Measurements from ENCODE around the gene GNL1. TPM values are rescaled to one million over a fixed set of nuclear protein-coding genes. Genes with fewer than 3 reads are reported as not detected.
"Not testable (repeated sequence)": the region's sequence is repeated elsewhere in the genome, so short reads cannot be mapped to it uniquely, and the experiment has no call there.

The GNL1 gene
- total RNA-seq, 1 donor: 40.8 TPM

DNA sequence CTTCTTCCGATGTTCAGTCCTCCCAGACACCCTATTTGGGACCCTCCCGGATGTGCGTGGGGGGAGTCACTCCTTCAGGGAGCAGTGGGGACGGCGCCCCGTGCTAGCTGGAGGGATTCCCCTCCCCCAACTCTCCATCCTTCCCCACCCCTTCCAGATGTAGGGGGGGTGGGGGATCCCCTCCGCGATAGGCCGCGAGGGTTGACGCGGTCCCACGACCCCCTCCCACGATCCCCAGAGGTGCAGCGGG lies 548 bp downstream of the GNL1 start:
- Histone ChIP-seq H3K27me3 (ENCODE audit: insufficient read depth, low read length) (no peaks in the 10 kb centered on the region), H3K9me3 (ENCODE audit: low read depth, low read length) (no peaks in the 10 kb centered on the region), H3K4me3 (ENCODE audit: low read length) (peak overlapping the region; percentile 67), H3K4me1 (ENCODE audit: insufficient read depth, low read length) (peaks cover 24% of the 10 kb centered on the region)

DNA sequence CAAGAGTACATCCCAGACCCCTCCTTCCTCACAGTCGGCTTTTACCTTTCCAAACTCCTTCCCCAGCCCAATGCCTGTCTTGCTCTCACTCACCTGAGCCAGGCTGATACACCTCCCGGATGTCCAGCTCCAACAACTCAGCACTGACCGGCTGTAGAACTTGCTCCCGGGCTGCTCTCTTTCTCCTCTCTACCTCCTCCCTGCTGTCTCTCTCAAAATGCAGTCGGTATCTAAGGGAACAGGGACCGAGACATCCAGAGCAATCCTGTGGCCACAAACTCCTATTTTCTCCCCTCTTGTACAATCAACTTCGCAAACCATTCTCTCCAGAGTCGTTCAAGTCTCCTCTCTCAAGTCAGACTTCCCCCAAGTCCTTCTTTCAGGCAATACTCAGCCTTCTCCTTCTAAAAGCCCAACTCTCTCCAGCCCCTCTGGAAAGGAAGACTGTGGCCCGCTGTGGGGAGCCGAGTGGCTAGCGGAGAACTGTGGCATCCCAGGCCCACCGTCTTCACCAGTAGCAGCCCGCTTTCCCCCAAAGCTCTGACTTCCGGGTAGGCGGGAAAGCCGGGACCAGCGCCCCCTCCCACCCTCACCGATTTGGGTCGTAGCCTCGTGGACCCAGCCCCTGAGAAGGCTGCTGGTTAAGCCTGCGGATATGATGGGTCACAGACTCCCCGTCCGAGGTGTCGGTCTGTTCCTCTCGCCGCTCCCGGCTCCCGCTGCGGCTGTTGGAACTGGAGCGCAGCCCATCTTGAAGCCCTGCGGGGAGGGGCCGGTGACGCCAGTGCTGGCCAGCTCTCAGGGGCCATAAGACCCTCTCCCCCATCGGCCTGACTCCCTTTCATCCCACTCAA lies 1.1 kb downstream of the GNL1 start:
- Histone ChIP-seq H3K4me1 (ENCODE audit: insufficient read depth, low read length) (peaks cover 24% of the 10 kb centered on the region), H3K27me3 (ENCODE audit: insufficient read depth, low read length) (no peaks in the 10 kb centered on the region), H3K4me3 (ENCODE audit: low read length) (peak overlapping the region; percentile 67), H3K9me3 (ENCODE audit: low read depth, low read length) (no peaks in the 10 kb centered on the region)

DNA sequence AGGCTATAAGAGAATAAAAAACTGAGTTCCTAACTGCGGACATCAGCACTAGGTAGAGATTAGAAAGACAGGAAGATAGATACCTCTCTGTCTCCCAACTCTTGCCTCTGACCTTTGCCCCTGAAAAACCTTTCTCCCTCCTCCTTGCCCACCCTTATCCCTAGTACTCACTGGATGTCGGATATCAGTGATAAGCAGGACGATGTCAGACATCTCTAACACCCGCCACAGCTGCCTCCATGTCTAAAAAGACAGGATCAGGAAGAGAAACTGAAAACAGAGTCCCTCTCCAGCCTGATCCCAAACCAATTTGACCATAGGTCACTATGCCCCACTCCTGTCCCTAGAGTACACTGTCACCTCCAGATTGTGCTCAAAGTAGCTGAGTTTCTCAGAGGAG lies 1.9 kb downstream of the GNL1 start:
- no peaks in the 10 kb centered on the region for H3K27me3 ChIP-seq (ENCODE audit: insufficient read depth, low read length)
- H3K9me3 ChIP-seq (ENCODE audit: low read depth, low read length): no peaks in the 10 kb centered on the region
- peaks cover 24% of the 10 kb centered on the region for H3K4me1 ChIP-seq (ENCODE audit: insufficient read depth, low read length)
- no peak overlapping the region for H3K4me3 ChIP-seq (ENCODE audit: low read length)

DNA sequence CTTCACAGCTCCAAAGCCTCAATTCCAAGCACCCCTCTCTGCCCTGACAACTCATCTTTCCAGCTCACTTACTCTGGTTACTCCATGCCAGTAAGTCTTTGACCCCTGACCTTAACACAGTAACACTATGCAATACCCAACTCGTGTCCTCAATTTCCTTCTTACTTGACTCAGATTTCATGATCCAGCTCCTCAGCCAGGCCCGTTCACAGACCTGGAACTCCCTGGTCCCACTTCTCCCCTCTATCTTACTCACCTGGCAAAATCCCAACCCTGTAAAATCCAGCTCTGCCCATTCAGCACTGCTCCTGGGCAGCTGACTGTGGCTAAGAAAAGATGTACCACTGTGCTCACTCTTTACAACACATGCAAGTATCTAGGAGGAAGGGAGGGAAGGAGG lies 7.9 kb downstream of the GNL1 start:
- Histone ChIP-seq H3K27me3 (ENCODE audit: insufficient read depth, low read length) (no peaks in the 10 kb centered on the region), H3K4me3 (ENCODE audit: low read length) (no peak overlapping the region), H3K4me1 (ENCODE audit: insufficient read depth, low read length) (peaks cover 19% of the 10 kb centered on the region), H3K9me3 (ENCODE audit: low read depth, low read length) (no peaks in the 10 kb centered on the region)

DNA sequence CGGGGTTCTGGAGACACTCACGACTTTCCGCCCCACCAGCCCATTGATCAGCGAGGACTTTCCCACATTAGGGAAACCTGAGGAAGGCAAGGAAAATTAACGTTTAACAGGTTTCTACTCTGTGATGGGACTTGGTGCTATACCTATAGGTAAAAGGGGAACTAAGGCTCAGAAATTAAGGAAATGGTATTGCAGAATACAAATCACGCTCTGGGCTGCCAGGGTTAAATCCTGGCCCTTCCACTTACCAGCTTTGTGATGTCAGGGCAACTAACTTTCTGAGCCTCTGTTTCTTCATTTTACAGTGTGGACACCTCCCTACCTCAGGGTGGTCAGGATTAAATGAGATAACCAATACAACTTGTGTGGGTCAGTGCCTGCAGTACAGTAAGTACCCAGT lies 8.8 kb downstream of the GNL1 start:
- Histone ChIP-seq H3K4me1 (ENCODE audit: insufficient read depth, low read length) (peaks cover 27% of the 10 kb centered on the region), H3K27me3 (ENCODE audit: insufficient read depth, low read length) (no peaks in the 10 kb centered on the region), H3K4me3 (ENCODE audit: low read length) (no peak overlapping the region), H3K9me3 (ENCODE audit: low read depth, low read length) (no peaks in the 10 kb centered on the region)

DNA sequence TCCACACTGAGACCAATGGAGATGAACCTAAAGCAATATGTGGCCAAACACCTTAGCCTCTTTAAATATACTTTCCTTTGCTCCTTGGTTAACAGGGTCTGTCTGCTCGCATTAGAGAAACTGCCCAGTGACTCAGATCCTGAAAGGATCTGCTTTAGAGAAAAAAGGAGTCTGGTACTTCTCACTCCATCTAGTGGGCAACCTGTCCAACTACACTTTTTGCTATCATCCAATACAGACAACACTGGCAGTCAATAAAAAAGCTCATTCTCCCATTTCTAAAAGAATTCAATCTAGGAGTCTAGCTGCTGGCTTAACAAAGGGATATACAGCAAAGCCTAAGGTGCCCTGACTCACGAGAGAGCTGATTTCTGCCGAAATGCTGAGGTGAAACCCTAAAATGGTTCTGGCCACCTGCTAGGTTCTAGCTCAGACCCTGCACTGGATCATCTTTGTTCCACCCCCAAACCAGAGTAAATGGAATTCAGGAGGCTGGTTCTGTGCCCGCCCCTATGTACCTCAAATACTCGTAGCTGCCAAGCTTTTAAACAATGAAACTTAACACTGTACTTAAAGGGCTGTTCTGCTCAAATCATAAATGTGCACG lies 11.5 kb downstream of the GNL1 start:
- no peaks in the 10 kb centered on the region for H3K27me3 ChIP-seq (ENCODE audit: insufficient read depth, low read length)
- H3K4me1 ChIP-seq (ENCODE audit: insufficient read depth, low read length): peaks cover 36% of the 10 kb centered on the region
- H3K4me3 ChIP-seq (ENCODE audit: low read length): no peak overlapping the region
- no peaks in the 10 kb centered on the region for H3K9me3 ChIP-seq (ENCODE audit: low read depth, low read length)

DNA sequence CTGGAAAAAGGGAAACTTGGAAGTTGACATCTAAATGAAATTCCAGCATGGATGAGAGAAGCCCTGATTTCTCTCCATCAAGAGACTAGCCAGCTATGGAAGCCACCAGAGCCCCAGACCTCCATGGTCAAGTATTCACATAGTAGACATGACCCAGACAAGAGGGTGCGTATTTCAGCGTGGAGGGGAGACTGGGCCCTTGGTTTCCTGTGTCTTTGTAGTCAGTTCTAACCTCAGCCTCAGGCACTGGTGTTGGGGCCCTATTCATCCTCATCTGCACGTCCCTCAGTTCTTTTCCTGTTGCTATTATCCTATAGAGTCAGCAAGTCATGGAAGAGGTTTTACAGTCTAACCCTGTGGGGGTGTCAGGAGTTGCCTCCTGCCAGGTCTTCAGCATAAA lies 12.5 kb downstream of the GNL1 start:
- no peaks in the 10 kb centered on the region for H3K27me3 ChIP-seq (ENCODE audit: insufficient read depth, low read length)
- peaks cover 36% of the 10 kb centered on the region for H3K4me1 ChIP-seq (ENCODE audit: insufficient read depth, low read length)
- no peaks in the 10 kb centered on the region for H3K9me3 ChIP-seq (ENCODE audit: low read depth, low read length)
- no peak overlapping the region for H3K4me3 ChIP-seq (ENCODE audit: low read length)

DNA sequence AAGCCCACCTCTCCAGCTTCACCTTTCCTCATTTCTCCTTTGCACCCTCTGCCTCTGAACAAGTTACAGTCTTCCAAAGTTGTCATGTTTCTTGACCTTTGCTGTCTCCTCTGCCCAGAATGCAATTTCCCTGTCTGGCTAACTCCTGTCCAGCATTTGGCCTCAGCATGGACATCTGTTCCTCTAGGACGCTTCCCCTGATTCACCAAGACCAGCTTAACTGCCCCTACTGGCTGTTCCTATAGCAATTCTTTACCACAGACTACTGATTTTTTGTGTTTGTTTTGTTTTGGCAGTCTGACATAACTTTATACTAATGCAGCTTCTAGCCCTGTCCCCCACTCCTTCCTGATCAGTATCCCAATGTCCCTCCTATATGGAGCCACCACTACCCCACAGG lies 13.4 kb downstream of the GNL1 start:
- Histone ChIP-seq H3K27me3 (ENCODE audit: insufficient read depth, low read length) (no peaks in the 10 kb centered on the region), H3K4me3 (ENCODE audit: low read length) (no peak overlapping the region), H3K9me3 (ENCODE audit: low read depth, low read length) (no peaks in the 10 kb centered on the region), H3K4me1 (ENCODE audit: insufficient read depth, low read length) (peaks cover 36% of the 10 kb centered on the region)

DNA sequence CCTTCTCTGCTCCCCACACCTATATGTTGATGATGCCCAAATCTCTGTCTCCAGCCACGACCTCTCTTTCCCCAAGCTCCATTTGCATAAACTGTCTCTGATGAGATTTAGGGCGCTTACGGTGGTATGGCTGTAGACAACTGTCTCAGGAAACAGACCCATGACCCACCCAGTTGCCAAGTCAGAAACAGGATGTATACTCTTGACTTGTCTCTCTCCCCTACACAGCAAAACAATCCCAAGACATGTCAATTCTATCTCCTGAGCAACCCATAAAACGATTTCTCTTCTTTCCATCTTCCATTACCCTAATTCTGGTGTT lies 13.9 kb downstream of the GNL1 start:
- Histone ChIP-seq H3K4me3 (ENCODE audit: low read length) (peak overlapping the region; percentile 30), H3K27me3 (ENCODE audit: insufficient read depth, low read length) (no peaks in the 10 kb centered on the region), H3K9me3 (ENCODE audit: low read depth, low read length) (no peaks in the 10 kb centered on the region), H3K4me1 (ENCODE audit: insufficient read depth, low read length) (peaks cover 32% of the 10 kb centered on the region)

DNA sequence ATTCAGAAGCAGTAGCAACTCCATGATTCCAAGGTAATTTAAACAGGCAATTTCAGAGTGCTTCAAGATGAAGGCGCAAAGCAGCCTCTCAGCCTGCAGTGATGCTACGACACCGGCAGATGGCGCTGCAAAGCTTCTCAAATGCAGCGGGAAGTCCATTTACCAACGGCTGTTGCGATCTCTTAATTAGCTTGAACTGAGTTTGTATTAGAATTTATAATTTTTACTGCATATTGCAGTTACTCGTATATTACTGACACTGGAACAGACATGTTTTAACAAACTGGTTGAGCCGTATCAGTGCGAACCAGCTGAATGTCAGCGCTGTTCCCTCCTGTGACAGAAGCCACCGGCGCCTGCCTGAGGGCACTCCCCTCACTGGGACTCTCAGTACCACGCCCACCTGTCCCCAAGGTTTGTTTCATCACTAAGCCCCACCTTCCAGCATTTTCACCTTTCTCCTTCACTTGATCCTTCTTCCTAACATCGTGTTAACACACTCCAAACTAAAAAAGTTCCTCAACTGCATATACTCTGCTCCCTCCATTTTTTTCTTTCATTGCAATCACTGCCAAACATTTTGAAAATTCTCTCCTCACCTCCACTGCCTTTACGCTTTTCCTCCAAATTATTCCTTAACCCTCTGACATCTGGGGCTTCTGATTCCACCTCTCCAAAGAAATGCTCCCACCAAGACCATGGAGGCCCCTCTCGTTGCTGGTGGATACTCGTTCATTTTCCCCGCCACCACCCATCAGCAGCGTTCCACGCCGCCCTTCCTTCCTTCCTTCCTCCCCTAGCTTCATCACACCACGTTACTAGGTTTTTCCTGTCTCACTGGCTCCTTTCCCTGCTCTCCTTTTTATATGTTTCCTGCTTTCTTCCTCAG lies 14.5 kb downstream of the GNL1 start:
- Histone ChIP-seq H3K27me3 (ENCODE audit: insufficient read depth, low read length) (no peaks in the 10 kb centered on the region), H3K4me3 (ENCODE audit: low read length) (peak overlapping the region; percentile 30), H3K9me3 (ENCODE audit: low read depth, low read length) (no peaks in the 10 kb centered on the region), H3K4me1 (ENCODE audit: insufficient read depth, low read length) (peaks cover 32% of the 10 kb centered on the region)

DNA sequence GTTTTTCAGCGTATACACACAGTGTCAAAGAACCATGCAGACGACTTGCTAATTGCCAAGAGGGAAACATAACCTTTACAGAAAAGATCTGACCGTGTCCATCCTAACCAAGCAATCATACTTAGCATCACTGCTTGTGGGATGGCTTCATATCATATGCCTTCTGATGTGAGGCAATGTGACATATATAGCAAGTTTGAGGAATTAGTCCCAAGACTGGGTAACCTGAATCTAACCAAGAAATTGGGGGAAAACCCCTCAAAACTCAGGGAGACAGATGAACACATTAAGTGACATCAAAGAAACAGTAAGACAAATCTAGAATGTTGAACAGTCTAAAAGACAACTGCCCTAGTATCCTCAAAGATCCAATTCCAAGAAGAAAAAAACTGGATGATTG lies 18.4 kb downstream of the GNL1 start:
- no peaks in the 10 kb centered on the region for H3K9me3 ChIP-seq (ENCODE audit: low read depth, low read length)
- no peak overlapping the region for H3K4me3 ChIP-seq (ENCODE audit: low read length)
- no peaks in the 10 kb centered on the region for H3K27me3 ChIP-seq (ENCODE audit: insufficient read depth, low read length)
- peaks cover 17% of the 10 kb centered on the region for H3K4me1 ChIP-seq (ENCODE audit: insufficient read depth, low read length)

DNA sequence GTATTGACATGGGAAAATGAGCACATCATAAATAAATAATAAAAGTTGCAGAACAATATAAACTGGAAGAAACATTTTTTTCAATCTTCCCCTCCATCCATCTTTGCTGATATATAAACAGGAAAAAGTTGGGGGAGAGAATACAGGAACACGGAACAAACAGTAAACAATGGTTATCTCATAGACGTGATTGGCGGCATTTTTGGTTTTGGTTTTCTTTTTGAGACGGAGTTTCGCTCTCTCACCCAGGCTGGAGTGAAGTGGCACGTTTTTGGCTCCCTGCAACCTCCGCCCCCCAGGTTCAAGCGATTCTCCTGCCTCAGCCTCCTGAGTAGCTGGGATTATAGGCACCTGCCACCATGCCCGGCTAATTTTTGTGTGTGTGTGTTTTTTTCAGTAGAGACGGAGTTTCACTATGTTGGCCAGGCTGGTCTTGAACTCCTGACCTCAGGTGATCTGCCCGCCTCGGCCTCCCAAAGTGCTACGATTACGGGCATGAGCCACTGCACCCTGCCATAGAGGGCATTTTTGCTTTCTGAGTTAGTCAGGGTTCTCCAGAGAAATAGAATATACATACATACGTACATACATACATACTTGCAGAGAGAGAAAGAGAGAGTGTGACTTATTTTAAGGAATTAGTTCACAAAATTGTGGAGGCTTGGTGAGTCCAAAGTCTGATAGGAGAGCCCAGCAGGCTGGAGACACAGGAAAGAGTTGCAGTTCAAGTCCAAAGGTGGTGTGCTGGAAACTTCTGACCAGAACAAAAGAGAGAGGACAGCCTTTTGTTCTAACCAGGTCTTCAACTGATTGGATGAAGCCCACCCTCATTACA lies 22.6 kb downstream of the GNL1 start:
- no peaks in the 10 kb centered on the region for H3K27me3 ChIP-seq (ENCODE audit: insufficient read depth, low read length)
- H3K9me3 ChIP-seq (ENCODE audit: low read depth, low read length): no peaks in the 10 kb centered on the region
- peaks cover 40% of the 10 kb centered on the region for H3K4me1 ChIP-seq (ENCODE audit: insufficient read depth, low read length)
- no peak overlapping the region for H3K4me3 ChIP-seq (ENCODE audit: low read length)

DNA sequence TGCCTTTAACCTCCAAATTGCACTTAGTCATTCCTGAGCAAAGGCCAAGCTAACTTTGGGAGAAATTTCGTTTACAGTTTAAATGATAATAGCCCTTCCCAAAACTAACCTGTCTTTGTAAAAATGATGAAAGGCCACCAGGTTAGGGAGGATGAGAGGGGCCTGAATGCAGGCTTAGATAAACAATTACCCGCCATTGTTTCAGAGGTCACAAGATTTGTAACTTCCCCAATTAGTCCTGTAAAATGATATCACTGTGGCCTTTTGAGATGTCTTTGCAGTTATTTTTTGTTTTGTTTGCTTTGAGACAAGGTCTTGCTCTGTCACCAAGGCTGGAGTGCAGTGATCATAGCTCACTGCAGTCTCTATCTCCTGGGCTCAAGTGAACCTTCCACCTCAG lies 26.3 kb downstream of the GNL1 start:
- Histone ChIP-seq H3K4me3 (ENCODE audit: low read length) (no peak overlapping the region), H3K27me3 (ENCODE audit: insufficient read depth, low read length) (no peaks in the 10 kb centered on the region), H3K9me3 (ENCODE audit: low read depth, low read length) (no peaks in the 10 kb centered on the region), H3K4me1 (ENCODE audit: insufficient read depth, low read length) (peaks cover 52% of the 10 kb centered on the region)

DNA sequence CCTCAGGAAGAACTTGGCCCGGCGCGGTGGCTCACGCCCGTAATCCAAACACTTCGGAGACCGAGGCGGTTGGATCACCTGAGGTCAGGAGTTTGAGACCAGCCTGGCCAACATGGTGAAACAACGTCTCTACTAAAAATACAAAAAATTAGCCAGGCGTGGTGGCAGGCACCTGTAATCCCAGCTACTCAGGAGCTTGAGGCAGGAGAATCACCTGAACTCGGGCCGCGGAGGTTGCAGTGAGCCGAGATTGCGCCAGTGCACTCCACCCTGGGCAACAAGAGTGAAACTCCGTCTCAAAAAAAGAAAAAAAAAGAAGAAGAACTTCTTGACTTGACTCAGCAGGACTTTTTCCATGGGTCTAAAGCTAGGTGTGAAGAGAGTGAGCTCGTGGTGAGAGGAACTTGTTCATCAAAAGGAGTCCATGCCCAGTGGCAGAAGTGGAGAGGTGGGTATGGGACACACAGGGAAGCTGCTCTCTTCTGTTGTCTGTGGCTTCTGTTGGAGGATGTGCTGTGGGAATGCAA lies 26.9 kb downstream of the GNL1 start:
- not testable (repeated sequence) for H3K4me3 ChIP-seq (ENCODE audit: low read length); H3K27me3 ChIP-seq (ENCODE audit: insufficient read depth, low read length); H3K9me3 ChIP-seq (ENCODE audit: low read depth, low read length)
- peaks cover 52% of the 10 kb centered on the region for H3K4me1 ChIP-seq (ENCODE audit: insufficient read depth, low read length)

DNA sequence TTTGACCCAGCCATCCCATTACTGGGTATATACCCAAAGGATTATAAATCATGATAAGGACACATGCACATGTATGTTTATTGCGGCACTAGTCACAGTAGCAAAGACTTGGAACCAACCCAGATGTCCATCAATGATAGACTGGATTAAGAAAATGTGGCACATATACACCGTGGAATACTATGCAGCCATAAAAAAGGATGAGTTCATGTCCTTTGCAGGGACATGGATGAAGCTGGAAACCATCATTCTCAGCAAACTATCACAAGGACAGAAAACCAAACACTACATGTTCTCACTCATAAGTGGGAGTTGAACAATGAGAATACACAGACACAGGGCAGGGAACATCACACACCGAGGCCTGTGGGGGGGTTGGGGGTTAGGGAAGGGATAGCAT lies 29.8 kb downstream of the GNL1 start:
- not testable (repeated sequence) for H3K4me3 ChIP-seq (ENCODE audit: low read length); H3K9me3 ChIP-seq (ENCODE audit: low read depth, low read length); H3K27me3 ChIP-seq (ENCODE audit: insufficient read depth, low read length)
- H3K4me1 ChIP-seq (ENCODE audit: insufficient read depth, low read length): peaks cover 36% of the 10 kb centered on the region
